HG03280 (cell line): ENCODE data around the gene PTRH1.

Source experiments
- ATAC-seq: cut with Tn5 transposase; IDR thresholded peaks from one replicate; pipeline ENCODE4 v1.9.1; 2021; ENCODE audit warnings: mild to moderate bottlenecking, moderate library complexity; ENCODE audit not compliant: unreplicated experiment

PTRH1 gene

DNA sequence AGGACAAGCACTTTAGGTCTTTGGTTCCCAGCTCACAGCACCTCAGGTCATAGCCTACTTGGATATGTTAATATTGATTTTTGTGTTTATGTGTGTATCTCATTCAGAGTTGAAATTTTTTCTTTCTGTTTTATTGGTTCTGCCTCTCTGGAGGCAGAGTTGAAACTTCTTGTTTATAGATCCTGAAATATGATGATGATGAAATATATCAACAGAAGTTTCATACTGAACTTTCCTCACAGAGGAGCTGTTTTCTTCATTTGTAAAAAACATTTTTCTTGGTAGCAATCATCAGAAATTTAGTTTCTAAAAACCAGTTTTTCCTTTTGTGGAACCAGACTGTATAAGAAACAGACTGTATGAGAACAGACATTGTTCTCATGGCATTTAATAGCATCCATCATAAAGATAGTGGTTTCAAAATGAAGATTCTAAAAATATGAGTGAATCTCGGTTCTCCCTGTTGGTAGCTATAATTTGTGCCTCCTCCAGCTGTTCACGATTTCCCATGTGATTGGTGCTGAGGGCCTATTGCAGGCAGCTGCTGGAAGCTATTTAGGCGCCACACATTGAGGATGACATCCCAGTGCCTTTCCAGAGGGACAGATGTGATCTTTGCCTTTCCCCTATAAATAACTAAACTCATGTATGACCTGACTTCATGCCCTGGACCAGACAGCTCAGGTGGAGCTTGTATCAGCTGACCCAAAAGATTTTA is 48.2 kb downstream of the PTRH1 start:
- no peak for ATAC-seq

DNA sequence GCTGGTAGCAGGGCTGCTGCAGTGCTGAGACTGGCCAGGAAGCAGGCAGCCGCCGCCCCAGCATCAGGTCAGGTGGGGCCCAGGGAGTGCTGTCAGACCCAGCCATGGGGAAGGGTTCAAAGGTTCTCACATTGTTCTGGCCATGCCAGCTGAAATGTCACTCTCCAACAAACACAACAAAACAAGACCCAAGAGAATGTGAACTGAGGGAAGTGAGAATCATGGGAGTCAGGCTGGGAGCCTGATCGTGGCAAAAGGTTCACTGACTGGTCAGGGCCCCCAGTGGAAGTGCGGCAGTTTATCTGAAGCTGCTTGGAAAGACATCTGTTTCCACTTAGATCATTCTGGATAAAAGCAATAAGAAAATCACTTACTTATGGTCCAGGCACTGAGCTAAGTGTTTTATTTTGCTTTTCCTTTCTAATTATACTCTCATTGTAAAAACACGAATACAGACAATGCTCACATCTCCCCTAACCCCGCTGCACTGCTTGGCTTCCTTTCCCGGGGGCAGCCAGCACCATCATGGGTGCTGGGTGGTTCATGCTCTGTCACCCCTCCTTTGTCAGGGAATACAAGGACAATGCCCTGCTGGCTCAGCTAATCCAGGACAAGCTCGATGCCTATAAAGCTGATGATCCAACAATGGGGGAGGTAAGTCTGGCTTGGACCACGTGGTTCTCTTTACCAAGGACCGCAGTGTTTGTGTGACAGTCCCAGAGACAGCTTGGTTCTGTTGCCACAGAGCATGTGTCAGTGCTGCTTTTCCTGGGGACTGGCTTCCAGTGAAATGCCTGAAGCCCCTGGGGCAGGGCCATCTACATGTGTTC is 50.6 kb downstream of the PTRH1 start:
- ATAC-seq, result no peak

DNA sequence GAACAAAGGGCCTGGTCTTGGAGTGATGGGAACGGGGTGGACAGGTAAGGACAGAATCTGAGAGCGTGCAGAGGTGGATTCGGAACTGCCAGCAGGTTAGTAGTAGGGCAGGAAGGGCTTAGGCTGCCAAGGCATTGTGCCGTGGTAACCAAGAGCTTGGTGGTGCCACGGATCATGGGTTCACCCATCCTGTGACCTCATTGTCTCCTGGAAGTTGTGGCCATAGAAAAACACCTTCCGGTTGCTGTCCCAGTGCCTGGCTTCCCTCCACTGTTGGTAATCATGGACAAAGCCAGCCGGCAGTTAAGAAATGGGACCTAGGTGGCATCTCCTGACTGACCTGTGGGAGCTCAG is 51.2 kb downstream of the PTRH1 start:
- ATAC-seq, result no peak
